CD4-positive, CD25-positive, alpha-beta regulatory T cell (primary cell): ENCODE results near the gene RAB25. TPM values are rescaled to one million over a fixed set of nuclear protein-coding genes. Genes with fewer than 3 reads are reported as not detected.
"Not testable (repeated sequence)": the region's sequence is repeated elsewhere in the genome, so short reads cannot be mapped to it uniquely, and the experiment has no call there.

Experiments used
- ATAC-seq, 2 donors: fragments of 150-1000 bp; cut with Tn5 transposase; one replicate each; pipeline ENCODE4 v1.10.0; 2021; ENCODE audit warnings: low read depth in 2 of 2, moderate number of reproducible peaks in 2 of 2, moderate library complexity in 1 of 2
- DNase-seq, 3 donors: peaks; one replicate each; pipeline versions ENCODE4 v3.0.0 to v3.0.0-alpha.2; 2012 to 2022; ENCODE audit warnings: mixed read lengths in 1 of 3
- H3K27ac ChIP-seq: one replicate; pipeline ENCODE4 v1.7.0; 2013; ENCODE audit warnings: mild to moderate bottlenecking, low read length; ENCODE audit not compliant: insufficient read depth, poor library complexity, severe bottlenecking
- H3K27me3 ChIP-seq: one replicate; pipeline ENCODE4 v1.7.0; 2013; ENCODE audit warnings: low read length; ENCODE audit not compliant: control insufficient read depth, insufficient read depth
- H3K36me3 ChIP-seq: one replicate; pipeline ENCODE4 v1.7.0; 2013; ENCODE audit warnings: mild to moderate bottlenecking, low read length, moderate library complexity; ENCODE audit not compliant: control insufficient read depth, insufficient read depth
- H3K4me1 ChIP-seq: 2 replicates; pipeline ENCODE4 v1.7.0; 2013; ENCODE audit warnings: mild to moderate bottlenecking, low read length; ENCODE audit not compliant: insufficient read depth, control insufficient read depth, poor library complexity, severe bottlenecking
- H3K4me3 ChIP-seq: one replicate; pipeline ENCODE4 v1.7.0; 2013; ENCODE audit warnings: low read depth, mild to moderate bottlenecking, low read length, moderate library complexity
- H3K9me3 ChIP-seq, 2 experiments: 1 replicate in 1 of 2; 2 replicates in 1 of 2; pipeline ENCODE4 v1.7.0; 2013; ENCODE audit warnings: low read length in 2 of 2, mild to moderate bottlenecking in 1 of 2, moderate library complexity in 1 of 2; ENCODE audit not compliant: control insufficient read depth in 2 of 2
- H3K27ac Mint-ChIP-seq, 3 donors: one replicate each; pipeline ENCODE4 v1.8.0; 2020 to 2022; ENCODE audit warnings: mild to moderate bottlenecking in 3 of 3, mixed read lengths in 3 of 3, moderate library complexity in 2 of 3
- H3K27me3 Mint-ChIP-seq: one replicate; pipeline ENCODE4 v1.8.0; 2022; ENCODE audit warnings: mild to moderate bottlenecking, mixed read lengths
- H3K36me3 Mint-ChIP-seq: one replicate; pipeline ENCODE4 v1.8.0; 2020; ENCODE audit warnings: mixed read lengths
- H3K4me1 Mint-ChIP-seq, 4 donors: one replicate each; pipeline ENCODE4 v1.8.0; 2020 to 2022; ENCODE audit warnings: mixed read lengths in 4 of 4, mild to moderate bottlenecking in 1 of 4
- H3K4me3 Mint-ChIP-seq, 4 donors: one replicate each; pipeline ENCODE4 v1.8.0; 2020 to 2022; ENCODE audit warnings: mild to moderate bottlenecking in 4 of 4, mixed read lengths in 4 of 4, moderate library complexity in 3 of 4
- H3K9me3 Mint-ChIP-seq, 7 donors: one replicate each; pipeline ENCODE4 v1.8.0; 2020 to 2022; ENCODE audit warnings: mixed read lengths in 7 of 7, mild to moderate bottlenecking in 3 of 7, moderate library complexity in 2 of 7
- polyA plus RNA-seq, 4 donors: library from polyadenylated mRNA; unstranded; fragments of 300-500 nt; fragmentation: Illumina TruSeq; gene quantifications; one replicate each; pipeline ENCODE4 v1.2.3, GENCODE V29; 2021
- total RNA-seq: library from RNA; stranded (reverse); gene quantifications from one replicate; pipeline ENCODE4 v1.2.3, GENCODE V29; 2022

RAB25 gene
- total and polyA plus RNA-seq, 5 donors from 2014 or later = 0.83 to 1.7 (median 1.0) TPM

GRCh38 chr1:156112276-156113137, 51.5 kb downstream of the RAB25 start:
- Mint-ChIP-seq H3K9me3 (peaks cover 0 to 5% (median 0%) of the 10 kb centered on the region in 7 donors), H3K27ac (peak overlapping the region in 2 of 3 donors; percentile 64 to 83)
- DNase-seq = no peak

DNA sequence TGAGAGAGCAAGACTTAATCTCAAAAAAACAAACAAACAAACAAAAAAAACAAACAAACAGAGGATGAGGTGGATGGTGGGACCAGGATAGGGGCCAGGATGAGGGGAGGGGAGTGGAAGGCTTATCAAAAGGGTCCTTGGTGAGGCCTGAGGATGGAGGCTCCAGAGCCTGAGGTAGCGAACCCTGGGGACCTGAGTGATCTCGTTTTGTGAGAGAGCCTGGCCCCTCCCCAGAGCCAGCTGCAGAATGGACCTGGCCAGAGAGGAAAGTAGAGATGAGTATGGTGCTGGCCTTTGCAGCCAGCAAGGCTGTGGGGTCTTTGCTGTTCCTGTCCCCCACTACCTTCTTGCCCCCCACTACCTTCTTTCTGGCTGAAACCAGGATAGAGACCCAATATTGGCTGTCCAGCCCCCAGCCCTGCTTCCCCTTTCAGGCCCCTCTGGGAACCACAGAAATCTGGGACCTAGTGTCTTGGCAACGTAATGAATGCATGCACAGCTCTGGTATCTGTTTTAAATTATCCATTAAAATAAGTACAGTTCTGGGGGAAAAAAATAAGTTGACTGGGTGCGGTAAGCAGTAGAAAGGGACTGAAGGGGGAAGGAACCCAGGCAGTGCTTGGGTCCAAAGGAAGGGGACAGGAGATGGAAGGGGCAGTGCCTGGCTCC, 52.5 kb downstream of the RAB25 start:
- Histone ChIP-seq H3K27ac (peak overlapping the region; percentile 89), H3K4me1 (peaks cover 30% of the 10 kb centered on the region), H3K4me3 (no peak overlapping the region), H3K27me3 (no peaks in the 10 kb centered on the region), H3K36me3 (no peaks in the 10 kb centered on the region), H3K9me3 (no peaks in the 10 kb centered on the region)
- ATAC-seq (no peak), DNase-seq (no peak)
- Mint-ChIP-seq H3K4me1 (peaks cover 5 to 29% (median 15%) of the 10 kb centered on the region in 4 donors), H3K9me3 (peaks cover 0 to 5% (median 0%) of the 10 kb centered on the region in 7 donors), H3K27me3 (peaks cover 13% of the 10 kb centered on the region), H3K27ac (peak overlapping the region; percentile 84 to 97 (median 90)), H3K36me3 (no peaks in the 10 kb centered on the region), H3K4me3 (peak overlapping the region; percentile 41 to 100 (median 72))

More at GRCh38 chr1:156112276-156113137, 51.5 kb downstream of the RAB25 start:
- H3K4me3 Mint-ChIP-seq = peak overlapping the region in 2 of 4 donors; percentile 59 to 100
- no peak for ATAC-seq
- Histone ChIP-seq H3K9me3 (no peaks in the 10 kb centered on the region), H3K4me3 (no peak overlapping the region), H3K36me3 (no peaks in the 10 kb centered on the region), H3K4me1 (peaks cover 24% of the 10 kb centered on the region), H3K27me3 (no peaks in the 10 kb centered on the region), H3K27ac (no peak overlapping the region)
- peaks cover 5 to 29% (median 14%) of the 10 kb centered on the region in 4 donors for H3K4me1 Mint-ChIP-seq
- H3K27me3 Mint-ChIP-seq = peaks cover 13% of the 10 kb centered on the region
- H3K36me3 Mint-ChIP-seq = no peaks in the 10 kb centered on the region

DNA sequence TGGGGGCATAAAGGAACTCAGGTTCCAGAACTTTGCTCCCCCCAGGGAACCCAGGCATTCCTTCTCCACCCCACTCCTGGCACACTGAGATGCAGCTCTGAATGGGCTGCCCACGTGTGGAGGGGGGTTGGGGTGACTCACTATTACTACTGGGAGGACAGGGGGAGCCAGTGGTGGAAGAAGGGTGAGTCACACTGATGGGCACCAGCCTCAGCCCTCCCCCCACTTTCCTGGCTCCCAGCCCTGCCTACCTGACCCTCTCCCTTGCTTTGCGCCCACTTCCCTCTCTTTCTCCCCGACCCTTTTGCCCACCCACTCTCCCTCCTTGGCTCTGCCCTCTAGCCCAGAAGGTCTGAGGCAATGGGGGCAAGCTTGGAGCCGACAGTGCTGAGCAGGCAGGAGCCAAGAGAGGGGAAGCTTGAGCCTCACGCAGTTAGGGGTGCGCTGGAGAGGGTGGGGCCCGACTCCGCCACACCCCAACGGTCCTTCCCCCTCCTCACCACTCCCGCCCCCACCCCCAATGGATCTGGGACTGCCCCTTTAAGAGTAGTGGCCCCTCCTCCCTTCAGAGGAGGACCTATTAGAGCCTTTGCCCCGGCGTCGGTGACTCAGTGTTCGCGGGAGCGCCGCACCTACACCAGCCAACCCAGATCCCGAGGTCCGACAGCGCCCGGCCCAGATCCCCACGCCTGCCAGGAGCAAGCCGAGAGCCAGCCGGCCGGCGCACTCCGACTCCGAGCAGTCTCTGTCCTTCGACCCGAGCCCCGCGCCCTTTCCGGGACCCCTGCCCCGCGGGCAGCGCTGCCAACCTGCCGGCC, 53.4 kb downstream of the RAB25 start, which contains the start of gene LMNA:
LMNA (plus strand) TSS at position 611 of the 818 bp plus-strand sequence. CDS start 208 bp downstream, outside the sequence.
- Histone ChIP-seq H3K4me1 (peaks cover 34% of the 10 kb centered on the region), H3K36me3 (no peaks in the 10 kb centered on the region), H3K27me3 (no peaks in the 10 kb centered on the region), H3K27ac (peak within 1 kb of the TSS; percentile 89), H3K4me3 (peak within 1 kb of the TSS; percentile 92), H3K9me3 (no peaks in the 10 kb centered on the region)
- Mint-ChIP-seq H3K27ac (peak within 1 kb of the TSS; percentile 90 to 97 (median 96)), H3K27me3 (peaks cover 13% of the 10 kb centered on the region), H3K9me3 (peaks cover 0 to 5% (median 0%) of the 10 kb centered on the region in 7 donors), H3K36me3 (no peaks in the 10 kb centered on the region), H3K4me1 (peaks cover 5 to 31% (median 17%) of the 10 kb centered on the region in 4 donors), H3K4me3 (peak within 1 kb of the TSS; percentile 94 to 100 (median 97))
- DNase-seq (peak; percentile 68 to 82 (median 79)), ATAC-seq (peak; percentile 83 to 85)

GRCh38 chr1:156114919-156115513, 54.1 kb downstream of the RAB25 start:
- peaks cover 3% of the 10 kb centered on the region for H3K36me3 ChIP-seq
- H3K4me3 Mint-ChIP-seq = peak overlapping the region; percentile 94 to 100 (median 97)
- peak overlapping the region; percentile 89 for H3K27ac ChIP-seq
- no peaks in the 10 kb centered on the region for H3K9me3 ChIP-seq
- peaks cover 42% of the 10 kb centered on the region for H3K4me1 ChIP-seq
- H3K4me1 Mint-ChIP-seq = peaks cover 5 to 35% (median 18%) of the 10 kb centered on the region in 4 donors
- no peaks in the 10 kb centered on the region for H3K27me3 ChIP-seq
- peaks cover 0 to 5% (median 0%) of the 10 kb centered on the region in 7 donors for H3K9me3 Mint-ChIP-seq
- no peaks in the 10 kb centered on the region for H3K36me3 Mint-ChIP-seq
- H3K27ac Mint-ChIP-seq = peak overlapping the region; percentile 90 to 97 (median 96)
- DNase-seq (peak in 1 of 3 donors; percentile 29), ATAC-seq (no peak)
- H3K4me3 ChIP-seq = peak overlapping the region; percentile 92
- H3K27me3 Mint-ChIP-seq = peaks cover 13% of the 10 kb centered on the region

GRCh38 chr1:156115514-156116374, 54.8 kb downstream of the RAB25 start:
- peak overlapping the region; percentile 92 for H3K4me3 ChIP-seq
- Mint-ChIP-seq H3K27ac (peak overlapping the region; percentile 90 to 97 (median 96)), H3K36me3 (no peaks in the 10 kb centered on the region), H3K9me3 (peaks cover 0 to 5% (median 0%) of the 10 kb centered on the region in 7 donors), H3K27me3 (peaks cover 13% of the 10 kb centered on the region), H3K4me3 (peak overlapping the region; percentile 94 to 100 (median 97)), H3K4me1 (peaks cover 5 to 42% (median 21%) of the 10 kb centered on the region in 4 donors)
- H3K36me3 ChIP-seq = peaks cover 3% of the 10 kb centered on the region
- DNase-seq (no peak), ATAC-seq (no peak)
- H3K27me3 ChIP-seq = no peaks in the 10 kb centered on the region
- peaks cover 48% of the 10 kb centered on the region for H3K4me1 ChIP-seq
- peak overlapping the region; percentile 89 for H3K27ac ChIP-seq
- no peaks in the 10 kb centered on the region for H3K9me3 ChIP-seq

GRCh38 chr1:156116731-156117130, 55.8 kb downstream of the RAB25 start:
- peaks cover 13% of the 10 kb centered on the region for H3K27me3 Mint-ChIP-seq
- H3K9me3 ChIP-seq, H3K9me3 Mint-ChIP-seq, H3K27me3 ChIP-seq, DNase-seq, ATAC-seq, H3K36me3 ChIP-seq, H3K36me3 Mint-ChIP-seq: not testable (repeated sequence)
- Histone ChIP-seq H3K4me1 (peaks cover 58% of the 10 kb centered on the region), H3K4me3 (peak overlapping the region; percentile 92), H3K27ac (peak overlapping the region; percentile 89)
- H3K4me3 Mint-ChIP-seq = peak overlapping the region; percentile 94 to 100 (median 97)
- peak overlapping the region; percentile 64 to 97 (median 90) for H3K27ac Mint-ChIP-seq
- peaks cover 5 to 51% (median 23%) of the 10 kb centered on the region in 4 donors for H3K4me1 Mint-ChIP-seq
